Kidney epithelial cell (primary cell): ENCODE data around the gene PBX4. TPM values are rescaled to one million over a fixed set of nuclear protein-coding genes. Genes with fewer than 3 reads are reported as not detected.

ENCODE experiments used
- DNase-seq: peaks from one replicate; pipeline ENCODE4 v3.0.0-alpha.2; 2010; ENCODE audit warnings: low read depth
- H3K27me3 ChIP-seq: 2 replicates; pipeline ENCODE4 v1.6.0; 2011; ENCODE audit warnings: low read length; ENCODE audit not compliant: control insufficient read depth, insufficient read depth
- H3K36me3 ChIP-seq: 2 replicates; pipeline ENCODE4 v1.5.1; 2011; ENCODE audit warnings: low read length; ENCODE audit not compliant: control insufficient read depth, insufficient read depth
- H3K4me3 ChIP-seq: 2 replicates; pipeline ENCODE4 v1.5.1; 2011; ENCODE audit warnings: low read depth, mild to moderate bottlenecking, control low read depth, low read length
- CTCF ChIP-seq: IDR thresholded peaks from 2 replicates; pipeline ENCODE4 v1.5.1; 2011; ENCODE audit warnings: mild to moderate bottlenecking, moderate library complexity, low read length, control low read depth, inconsistent platforms; ENCODE audit not compliant: insufficient read depth, poor library complexity, severe bottlenecking
- total RNA-seq: library from RNA; depleted of rRNA; stranded (reverse); fragments of >200 nt; gene quantifications from 2 replicates; pipeline ENCODE4 v1.2.3, GENCODE V29; 2015

The PBX4 gene
- total RNA-seq, 1 donor from 2014 or later, result 1.7 TPM

- H3K36me3 ChIP-seq, result no peaks in the 10 kb centered on the region
- no peak for DNase-seq
- no peak overlapping the region for H3K4me3 ChIP-seq
- peaks cover 9% of the 10 kb centered on the region for H3K27me3 ChIP-seq
- TF ChIP-seq CTCF, result no peak
These were observed 68.0 kb downstream of the PBX4 start for GRCh38 chr19:19550485-19550929.

DNA sequence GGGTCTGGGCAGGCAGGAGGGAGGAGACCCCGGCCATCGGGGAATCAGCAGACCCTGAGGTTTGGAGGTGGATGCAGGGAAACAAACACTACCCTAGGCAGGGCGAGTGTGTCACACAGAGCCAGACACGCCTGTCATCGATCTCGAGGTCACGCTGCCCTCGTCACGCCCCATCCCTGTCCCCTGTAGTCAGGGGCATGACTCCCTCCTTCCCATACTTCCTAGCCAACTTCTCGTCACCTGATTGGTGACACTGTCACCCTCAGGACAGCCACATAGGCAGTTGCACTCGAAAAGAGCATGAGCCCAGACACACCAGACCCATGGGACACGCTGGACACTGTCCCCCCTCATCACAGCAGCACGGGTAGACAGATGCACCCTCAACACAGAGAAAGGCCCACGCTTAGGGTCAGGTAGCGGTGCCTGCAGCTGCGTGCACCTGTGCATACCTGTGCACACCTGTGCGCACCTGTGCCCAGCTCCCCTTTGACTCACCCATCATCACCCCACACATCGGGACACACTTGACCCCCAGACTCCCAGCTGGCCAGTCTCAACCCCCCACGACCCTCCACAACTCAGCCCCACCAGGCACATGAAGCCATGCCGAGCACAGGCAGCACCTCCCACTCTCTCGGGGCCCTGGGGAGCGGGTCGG is 68.6 kb downstream of the PBX4 start:
- no peak for DNase-seq
- Histone ChIP-seq H3K27me3 (peaks cover 9% of the 10 kb centered on the region), H3K36me3 (no peaks in the 10 kb centered on the region), H3K4me3 (no peak overlapping the region)
- TF ChIP-seq CTCF, result no peak

GRCh38 chr19:19548915-19549759 is 69.3 kb downstream of the PBX4 start:
- DNase-seq, result no peak
- peaks cover 9% of the 10 kb centered on the region for H3K27me3 ChIP-seq
- H3K4me3 ChIP-seq, result no peak overlapping the region
- no peak for TF ChIP-seq CTCF
- no peaks in the 10 kb centered on the region for H3K36me3 ChIP-seq

GRCh38 chr19:19547674-19548336 is 70.7 kb downstream of the PBX4 start:
- DNase-seq, result no peak
- peaks cover 9% of the 10 kb centered on the region for H3K27me3 ChIP-seq
- no peak for TF ChIP-seq CTCF
- no peak overlapping the region for H3K4me3 ChIP-seq
- no peaks in the 10 kb centered on the region for H3K36me3 ChIP-seq

DNA sequence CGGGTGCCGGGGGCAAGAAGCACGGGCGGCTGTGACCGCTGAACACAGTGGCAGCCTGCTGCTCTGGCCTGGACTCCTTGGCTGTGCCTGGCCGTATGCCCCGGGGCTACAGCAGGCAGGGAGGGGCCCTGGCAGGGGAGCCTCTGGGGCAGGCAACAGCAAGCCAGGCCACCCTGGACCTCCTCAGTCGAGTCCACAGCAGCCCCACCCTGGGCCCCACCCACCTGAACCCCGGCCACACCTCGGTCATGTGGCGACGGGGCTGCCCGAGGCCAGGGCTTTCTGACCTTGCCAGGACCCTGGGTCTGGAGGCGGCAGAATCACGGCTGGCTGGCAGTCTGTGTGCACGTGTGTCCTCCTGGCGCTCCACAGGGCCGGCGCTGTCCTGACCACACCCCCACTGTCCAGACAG is 71.7 kb downstream of the PBX4 start:
- Histone ChIP-seq H3K4me3 (no peak overlapping the region), H3K27me3 (peaks cover 9% of the 10 kb centered on the region), H3K36me3 (no peaks in the 10 kb centered on the region)
- DNase-seq, result no peak
- TF ChIP-seq CTCF, result no peak
